PFSK-1 (cell line): ENCODE results near the gene CENPB.
A peak's percentile ranks its signal among the peaks of the same experiment; 100 is the strongest.

ENCODE experiments used
- FOXP2 ChIP-seq: optimal IDR thresholded peaks from 2 replicates; pipeline ENCODE3; 2011; ENCODE audit warnings: borderline replicate concordance, control low read depth, inconsistent platforms; ENCODE audit not compliant: insufficient read depth; ENCODE audit errors: extremely low read length, extremely low read depth
- POLR2AphosphoS5 ChIP-seq: IDR thresholded peaks from 2 replicates; pipeline ENCODE4 v1.6.1; 2012; ENCODE audit warnings: low read depth, mild to moderate bottlenecking, control low read depth, low read length, moderate library complexity
- REST ChIP-seq, 2 experiments: IDR thresholded peaks; 2 replicates each; pipeline versions ENCODE4 v1.6.1 to v1.8.0; 2011 to 2012; ENCODE audit warnings: low read depth in 2 of 2, low read length in 2 of 2, control low read depth in 1 of 2, inconsistent platforms in 1 of 2, mild to moderate bottlenecking in 1 of 2, moderate library complexity in 1 of 2; ENCODE audit not compliant: insufficient read depth in 1 of 2
- SIN3A ChIP-seq: IDR thresholded peaks from 2 replicates; pipeline ENCODE4 v1.6.1; 2012; ENCODE audit warnings: mild to moderate bottlenecking, low read length, moderate library complexity, borderline replicate concordance; ENCODE audit not compliant: insufficient read depth
- TAF1 ChIP-seq: IDR thresholded peaks from 2 replicates; pipeline ENCODE4 v1.6.1; 2012; ENCODE audit warnings: low read length, control low read depth, borderline replicate concordance; ENCODE audit not compliant: insufficient read depth

CENPB gene

GRCh38 chr20:3823881-3824280 is 37.3 kb upstream of the CENPB start:
- TF ChIP-seq FOXP2 (no peak), POLR2AphosphoS5 (no peak), SIN3A (no peak), REST (IDR thresholded peaks at IDR 0.05; ENCODE audit: insufficient read depth in 1 of 2, low read depth in 2 of 2, low read length in 2 of 2) (no peak), TAF1 (no peak)

GRCh38 chr20:3821996-3822395 is 35.5 kb upstream of the CENPB start:
- no peak for TF ChIP-seq POLR2AphosphoS5
- TF ChIP-seq REST (IDR thresholded peaks at IDR 0.05; ENCODE audit: insufficient read depth in 1 of 2, low read depth in 2 of 2, low read length in 2 of 2): no peak
- no peak for TF ChIP-seq FOXP2
- TF ChIP-seq SIN3A: no peak
- no peak for TF ChIP-seq TAF1

- TF ChIP-seq TAF1 (no peak), SIN3A (no peak), REST (IDR thresholded peaks at IDR 0.05; ENCODE audit: insufficient read depth in 1 of 2, low read depth in 2 of 2, low read length in 2 of 2) (no peak), POLR2AphosphoS5 (no peak; the same call in 1 of the 2 replicates), FOXP2 (no peak)
Measured at GRCh38 chr20:3820901-3821727, 34.6 kb upstream of the CENPB start.

- TF ChIP-seq POLR2AphosphoS5 (peak; percentile 81), FOXP2 (no peak), REST (IDR thresholded peaks at IDR 0.05; ENCODE audit: insufficient read depth in 1 of 2, low read depth in 2 of 2, low read length in 2 of 2) (peak in 1 of 2 experiments; percentile 27; a peak in 1 of 4 replicates), SIN3A (no peak), TAF1 (peak; percentile 80; the same call in 1 of the 2 replicates)
Measured at GRCh38 chr20:3820048-3820900, 33.7 kb upstream of the CENPB start, which contains the start of gene AP5S1. TSS of gene AP5S1 (plus strand) at chr20:3820547. CDS start at chr20:3822118, 1,571 bp downstream.
